ENCODE data around the gene TSN. TPM values are rescaled to one million over a fixed set of nuclear protein-coding genes. Genes with fewer than 3 reads are reported as not detected.

TSN gene
- total and polyA plus RNA-seq, 2 experiments from 2014 or later: 62.5 to 94.8 TPM

- TF ChIP-seq POLR2AphosphoS5 (IDR thresholded peaks at IDR 0.05; ENCODE audit: low read depth) (no peak), ZNF331 (CRISPR knock-in tag; IDR thresholded peaks at IDR 0.05; ENCODE audit: low read depth) (no peak), CTCF (conservative IDR thresholded peaks at IDR 0.05; ENCODE audit: low read depth in 2 of 2) (no peak), REST (IDR thresholded peaks at IDR 0.05; ENCODE audit: unreplicated experiment) (no peak), NANOG (IDR thresholded peaks at IDR 0.05; ENCODE audit: borderline replicate concordance) (no peak), JUNB (IDR thresholded peaks at IDR 0.05; ENCODE audit: unreplicated experiment) (no peak), EZH2phosphoT487 (IDR thresholded peaks at IDR 0.05; ENCODE audit: unreplicated experiment) (no peak), EZH2 (IDR thresholded peaks at IDR 0.05; ENCODE audit: low read depth, unreplicated experiment) (no peak), STAT1 (IDR thresholded peaks at IDR 0.05; ENCODE audit: unreplicated experiment) (no peak), ZNF114 (CRISPR knock-in tag; IDR thresholded peaks at IDR 0.05) (no peak)
Observed at GRCh38 chr2:121809607-121810006, 54.2 kb downstream of the TSN start (continued).

- Histone ChIP-seq H3K4me2 (no peak overlapping the region), H3F3A (replicated peaks; ENCODE audit: low read depth) (no peaks in the 10 kb centered on the region), H4K20me1 (replicated peaks; ENCODE audit: insufficient read depth) (no peaks in the 10 kb centered on the region), H3K4me1 (ENCODE audit: insufficient read depth) (peaks cover 10% of the 10 kb centered on the region), H3K9me2 (ENCODE audit: insufficient read depth) (peaks cover 6% of the 10 kb centered on the region; the same call in 1 of the 2 replicates), H2AFZ (peak overlapping the region; percentile 56), H3K27me3 (ENCODE audit: insufficient read depth) (no peaks in the 10 kb centered on the region), H3K4me3 (no peak overlapping the region), H3K27ac (ENCODE audit: low read depth) (no peak overlapping the region), H3K79me2 (replicated peaks; ENCODE audit: insufficient read depth) (no peaks in the 10 kb centered on the region), H3K36me3 (ENCODE audit: insufficient read depth) (no peaks in the 10 kb centered on the region)
- Mint-ChIP-seq H3K36me3 (ENCODE audit: low read depth) (peaks cover 12% of the 10 kb centered on the region), H3K9me3 (peaks cover 15% of the 10 kb centered on the region; the same call in 2 of the 3 replicates), H3K4me3 (no peak overlapping the region), H3K27ac (no peak overlapping the region), H3K4me1 (peaks cover 26% of the 10 kb centered on the region), H3K27me3 (ENCODE audit: insufficient read depth, low read depth, poor library complexity) (peaks cover 22% of the 10 kb centered on the region)
- ATAC-seq (peak; percentile 95), DNase-seq (ENCODE audit: low spot score) (peak; percentile 90)
- no peak for TF ChIP-seq ZNF331 (CRISPR knock-in tag; IDR thresholded peaks at IDR 0.05; ENCODE audit: low read depth)
- peak; percentile 74; the same call in 1 of the 2 replicates for TF ChIP-seq ZNF462 (CRISPR knock-in tag; IDR thresholded peaks at IDR 0.05)
Observed at GRCh38 chr2:121810959-121811853, 55.8 kb downstream of the TSN start.

All from GM23338 (cell line).